SK-N-SH (cell line): ENCODE data around the gene STX19.

Experiments
- EP300 ChIP-seq, 2 experiments: IDR thresholded peaks; 2 replicates each; pipeline versions ENCODE4 v1.4.0 to v1.6.1; 2012; ENCODE audit warnings: borderline replicate concordance in 1 of 2, low read depth in 1 of 2, low read length in 1 of 2
- EZH2phosphoT487 ChIP-seq: fragments of 200-600 bp; sonication (generic); IDR thresholded peaks from 2 replicates; pipeline ENCODE4 v1.6.1; 2017; ENCODE audit warnings: low read depth, mixed run types, mild to moderate bottlenecking, antibody characterized with exemption, moderate library complexity, borderline replicate concordance
- MXI1 ChIP-seq: IDR thresholded peaks from 2 replicates; pipeline ENCODE4 v1.6.1; 2012; ENCODE audit warnings: mild to moderate bottlenecking, low read depth, low read length, improper control_type of control experiment
- POLR2AphosphoS5 ChIP-seq: IDR thresholded peaks from 2 replicates; pipeline ENCODE4 v1.6.1; 2012; ENCODE audit warnings: low read depth, low read length
- RAD21 ChIP-seq: IDR thresholded peaks from 2 replicates; pipeline ENCODE4 v1.6.1; 2012; ENCODE audit warnings: mild to moderate bottlenecking, low read length
- RCOR1 ChIP-seq: fragments of 150-350 bp; IDR thresholded peaks from 2 replicates; pipeline ENCODE4 v1.6.1; 2017; ENCODE audit warnings: antibody characterized with exemption, low read length
- TEAD4 ChIP-seq: IDR thresholded peaks from 2 replicates; pipeline ENCODE4 v1.4.0; 2012; ENCODE audit warnings: mild to moderate bottlenecking, borderline replicate concordance; ENCODE audit not compliant: insufficient read depth
- TF ChIP-seq, protein P1 (sequence below): fragments of 200-600 bp; sonication (generic); IDR thresholded peaks from 2 replicates; pipeline ENCODE4 v1.6.1; 2017; ENCODE audit warnings: antibody characterized with exemption, mild to moderate bottlenecking, moderate library complexity
- TF ChIP-seq, protein P2 (sequence below): IDR thresholded peaks from 2 replicates; pipeline ENCODE4; 2012
- TF ChIP-seq, protein P3 (sequence below): IDR thresholded peaks from 2 replicates; pipeline ENCODE4 v1.4.0; 2012; ENCODE audit warnings: low read depth, borderline replicate concordance
- TF ChIP-seq, protein P4 (sequence below): IDR thresholded peaks from 2 replicates; pipeline ENCODE4 v1.4.0; 2012; ENCODE audit warnings: low read depth
- TF ChIP-seq, protein P5 (sequence below): IDR thresholded peaks from 2 replicates; pipeline ENCODE4 v1.6.1; 2012; ENCODE audit warnings: mild to moderate bottlenecking, low read depth, low read length, moderate library complexity
- TF ChIP-seq, protein P6 (sequence below): fragments of 150-350 bp; IDR thresholded peaks from 2 replicates; pipeline ENCODE4 v1.6.1; 2017; ENCODE audit warnings: antibody characterized with exemption, low read length, low read depth, borderline replicate concordance

DNA sequence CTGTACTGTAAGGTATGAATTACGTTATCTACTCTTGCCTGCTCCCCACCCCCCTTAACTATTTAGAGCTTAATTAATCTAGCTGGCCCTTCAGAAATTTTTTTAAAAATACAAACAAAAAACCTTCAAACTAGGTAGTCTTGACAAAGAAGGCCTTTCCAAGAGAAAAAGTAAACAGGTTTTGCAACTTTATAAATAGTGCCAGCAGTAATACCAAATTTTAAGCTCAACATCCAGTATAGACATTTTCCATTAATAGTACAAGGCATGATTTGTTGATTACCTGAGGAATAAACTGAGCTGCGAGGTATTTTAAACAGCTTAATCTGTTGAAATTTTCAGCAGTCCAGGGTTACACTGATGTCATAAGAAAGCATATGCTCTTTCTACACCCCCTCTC is 20.1 kb downstream of the STX19 start:
- no peak for TF ChIP-seq POLR2AphosphoS5
- TF ChIP-seq, protein P1, sequence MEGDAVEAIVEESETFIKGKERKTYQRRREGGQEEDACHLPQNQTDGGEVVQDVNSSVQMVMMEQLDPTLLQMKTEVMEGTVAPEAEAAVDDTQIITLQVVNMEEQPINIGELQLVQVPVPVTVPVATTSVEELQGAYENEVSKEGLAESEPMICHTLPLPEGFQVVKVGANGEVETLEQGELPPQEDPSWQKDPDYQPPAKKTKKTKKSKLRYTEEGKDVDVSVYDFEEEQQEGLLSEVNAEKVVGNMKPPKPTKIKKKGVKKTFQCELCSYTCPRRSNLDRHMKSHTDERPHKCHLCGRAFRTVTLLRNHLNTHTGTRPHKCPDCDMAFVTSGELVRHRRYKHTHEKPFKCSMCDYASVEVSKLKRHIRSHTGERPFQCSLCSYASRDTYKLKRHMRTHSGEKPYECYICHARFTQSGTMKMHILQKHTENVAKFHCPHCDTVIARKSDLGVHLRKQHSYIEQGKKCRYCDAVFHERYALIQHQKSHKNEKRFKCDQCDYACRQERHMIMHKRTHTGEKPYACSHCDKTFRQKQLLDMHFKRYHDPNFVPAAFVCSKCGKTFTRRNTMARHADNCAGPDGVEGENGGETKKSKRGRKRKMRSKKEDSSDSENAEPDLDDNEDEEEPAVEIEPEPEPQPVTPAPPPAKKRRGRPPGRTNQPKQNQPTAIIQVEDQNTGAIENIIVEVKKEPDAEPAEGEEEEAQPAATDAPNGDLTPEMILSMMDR = no peak
- TF ChIP-seq, protein P2, sequence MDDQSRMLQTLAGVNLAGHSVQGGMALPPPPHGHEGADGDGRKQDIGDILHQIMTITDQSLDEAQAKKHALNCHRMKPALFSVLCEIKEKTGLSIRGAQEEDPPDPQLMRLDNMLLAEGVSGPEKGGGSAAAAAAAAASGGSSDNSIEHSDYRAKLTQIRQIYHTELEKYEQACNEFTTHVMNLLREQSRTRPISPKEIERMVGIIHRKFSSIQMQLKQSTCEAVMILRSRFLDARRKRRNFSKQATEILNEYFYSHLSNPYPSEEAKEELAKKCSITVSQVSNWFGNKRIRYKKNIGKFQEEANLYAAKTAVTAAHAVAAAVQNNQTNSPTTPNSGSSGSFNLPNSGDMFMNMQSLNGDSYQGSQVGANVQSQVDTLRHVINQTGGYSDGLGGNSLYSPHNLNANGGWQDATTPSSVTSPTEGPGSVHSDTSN = no peak
- no peak for TF ChIP-seq EZH2phosphoT487
- TF ChIP-seq, protein P3, sequence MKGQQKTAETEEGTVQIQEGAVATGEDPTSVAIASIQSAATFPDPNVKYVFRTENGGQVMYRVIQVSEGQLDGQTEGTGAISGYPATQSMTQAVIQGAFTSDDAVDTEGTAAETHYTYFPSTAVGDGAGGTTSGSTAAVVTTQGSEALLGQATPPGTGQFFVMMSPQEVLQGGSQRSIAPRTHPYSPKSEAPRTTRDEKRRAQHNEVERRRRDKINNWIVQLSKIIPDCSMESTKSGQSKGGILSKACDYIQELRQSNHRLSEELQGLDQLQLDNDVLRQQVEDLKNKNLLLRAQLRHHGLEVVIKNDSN = no peak
- TF ChIP-seq, protein P4, sequence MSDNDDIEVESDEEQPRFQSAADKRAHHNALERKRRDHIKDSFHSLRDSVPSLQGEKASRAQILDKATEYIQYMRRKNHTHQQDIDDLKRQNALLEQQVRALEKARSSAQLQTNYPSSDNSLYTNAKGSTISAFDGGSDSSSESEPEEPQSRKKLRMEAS = no peak
- TF ChIP-seq, protein P5, sequence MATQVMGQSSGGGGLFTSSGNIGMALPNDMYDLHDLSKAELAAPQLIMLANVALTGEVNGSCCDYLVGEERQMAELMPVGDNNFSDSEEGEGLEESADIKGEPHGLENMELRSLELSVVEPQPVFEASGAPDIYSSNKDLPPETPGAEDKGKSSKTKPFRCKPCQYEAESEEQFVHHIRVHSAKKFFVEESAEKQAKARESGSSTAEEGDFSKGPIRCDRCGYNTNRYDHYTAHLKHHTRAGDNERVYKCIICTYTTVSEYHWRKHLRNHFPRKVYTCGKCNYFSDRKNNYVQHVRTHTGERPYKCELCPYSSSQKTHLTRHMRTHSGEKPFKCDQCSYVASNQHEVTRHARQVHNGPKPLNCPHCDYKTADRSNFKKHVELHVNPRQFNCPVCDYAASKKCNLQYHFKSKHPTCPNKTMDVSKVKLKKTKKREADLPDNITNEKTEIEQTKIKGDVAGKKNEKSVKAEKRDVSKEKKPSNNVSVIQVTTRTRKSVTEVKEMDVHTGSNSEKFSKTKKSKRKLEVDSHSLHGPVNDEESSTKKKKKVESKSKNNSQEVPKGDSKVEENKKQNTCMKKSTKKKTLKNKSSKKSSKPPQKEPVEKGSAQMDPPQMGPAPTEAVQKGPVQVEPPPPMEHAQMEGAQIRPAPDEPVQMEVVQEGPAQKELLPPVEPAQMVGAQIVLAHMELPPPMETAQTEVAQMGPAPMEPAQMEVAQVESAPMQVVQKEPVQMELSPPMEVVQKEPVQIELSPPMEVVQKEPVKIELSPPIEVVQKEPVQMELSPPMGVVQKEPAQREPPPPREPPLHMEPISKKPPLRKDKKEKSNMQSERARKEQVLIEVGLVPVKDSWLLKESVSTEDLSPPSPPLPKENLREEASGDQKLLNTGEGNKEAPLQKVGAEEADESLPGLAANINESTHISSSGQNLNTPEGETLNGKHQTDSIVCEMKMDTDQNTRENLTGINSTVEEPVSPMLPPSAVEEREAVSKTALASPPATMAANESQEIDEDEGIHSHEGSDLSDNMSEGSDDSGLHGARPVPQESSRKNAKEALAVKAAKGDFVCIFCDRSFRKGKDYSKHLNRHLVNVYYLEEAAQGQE = no peak
- no peak for TF ChIP-seq TEAD4
- no peak for TF ChIP-seq MXI1
- no peak for TF ChIP-seq RAD21
- TF ChIP-seq RCOR1 = no peak
- TF ChIP-seq EP300 (IDR thresholded peaks at IDR 0.05; ENCODE audit: borderline replicate concordance in 1 of 2, low read depth in 1 of 2, low read length in 1 of 2) = no peak
- TF ChIP-seq, protein P6, sequence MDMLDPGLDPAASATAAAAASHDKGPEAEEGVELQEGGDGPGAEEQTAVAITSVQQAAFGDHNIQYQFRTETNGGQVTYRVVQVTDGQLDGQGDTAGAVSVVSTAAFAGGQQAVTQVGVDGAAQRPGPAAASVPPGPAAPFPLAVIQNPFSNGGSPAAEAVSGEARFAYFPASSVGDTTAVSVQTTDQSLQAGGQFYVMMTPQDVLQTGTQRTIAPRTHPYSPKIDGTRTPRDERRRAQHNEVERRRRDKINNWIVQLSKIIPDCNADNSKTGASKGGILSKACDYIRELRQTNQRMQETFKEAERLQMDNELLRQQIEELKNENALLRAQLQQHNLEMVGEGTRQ = no peak
